Placental epithelial cell (primary cell): ENCODE data around the gene KLRD1. TPM values are rescaled to one million over a fixed set of nuclear protein-coding genes. Genes with fewer than 3 reads are reported as not detected.

Experiments
- total RNA-seq: library from RNA; depleted of rRNA; stranded (reverse); fragments of >200 nt; gene quantifications from 2 replicates; pipeline ENCODE4 v1.2.3, GENCODE V29; 2012

KLRD1 gene, protein sequence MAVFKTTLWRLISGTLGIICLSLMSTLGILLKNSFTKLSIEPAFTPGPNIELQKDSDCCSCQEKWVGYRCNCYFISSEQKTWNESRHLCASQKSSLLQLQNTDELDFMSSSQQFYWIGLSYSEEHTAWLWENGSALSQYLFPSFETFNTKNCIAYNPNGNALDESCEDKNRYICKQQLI
- total RNA-seq: 0.43 and 1.6 TPM in 2 replicates

DNA sequence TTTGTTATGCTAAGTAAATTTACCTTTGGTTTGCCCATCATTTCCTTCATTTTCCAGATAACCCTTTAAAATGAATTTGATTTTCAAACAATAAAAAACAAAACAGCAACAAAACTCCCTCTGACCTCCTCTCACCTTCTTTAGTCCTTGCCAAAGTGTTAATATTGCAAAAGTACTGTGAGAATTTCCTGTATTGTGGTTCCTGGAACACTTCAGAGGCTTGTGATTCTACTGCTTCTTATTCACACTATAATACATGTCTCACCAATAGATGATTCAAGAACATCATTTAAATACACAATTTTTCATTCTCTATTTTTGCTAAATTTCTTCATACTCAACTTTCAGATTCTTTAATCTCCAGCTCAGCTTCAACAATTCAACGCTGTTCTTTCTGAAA, at the start of gene KLRD1:
KLRD1 (plus strand) TSS at position 241 of the 400 bp plus-strand sequence. CDS start 208 bp downstream, outside the sequence.

Other genes starting within 250 kb of the KLRD1 start
- gene CLEC1A, start 208.9 kb upstream of the KLRD1 start, total RNA-seq: 32.2 and 37.5 TPM in 2 replicates
- 27.7 and 44.0 TPM in 2 replicates for gene CLEC7A, start 177.7 kb upstream of the KLRD1 start, total RNA-seq
- gene OLR1, start 135.7 kb upstream of the KLRD1 start, total RNA-seq: not detected in 2 replicates
- 0.39 and 1.5 TPM in 2 replicates for gene TMEM52B, start 128.8 kb upstream of the KLRD1 start, total RNA-seq
- gene GABARAPL1, start 95.0 kb upstream of the KLRD1 start, total RNA-seq: 66.9 and 115 TPM in 2 replicates
- gene KLRK1, start 82.2 kb downstream of the KLRD1 start, total RNA-seq: 0.43 and 2.0 TPM in 2 replicates
- 1.2 TPM in 1 of 2 replicates, not detected in the other for gene KLRC4, start 101.9 kb downstream of the KLRD1 start, total RNA-seq
- gene KLRC3, start 112.7 kb downstream of the KLRD1 start, total RNA-seq: 0.33 and 1.2 TPM in 2 replicates
- gene KLRC2, start 128.1 kb downstream of the KLRD1 start, total RNA-seq: 1.6 TPM in 1 of 2 replicates, not detected in the other
- gene KLRC1, start 145.5 kb downstream of the KLRD1 start, total RNA-seq: 0.39 TPM in 1 of 2 replicates, not detected in the other
- 1.2 and 8.7 TPM in 2 replicates for gene EIF2S3B, start 198.0 kb downstream of the KLRD1 start, total RNA-seq